HuH-7 (cell line): ENCODE data around the gene SPDYE1.
"Not testable (repeated sequence)": the region's sequence is repeated elsewhere in the genome, so short reads cannot be mapped to it uniquely, and the experiment has no call there.

ENCODE experiments used
- DNase-seq: peaks from one replicate; pipeline ENCODE4 v3.0.0; 2011; ENCODE audit warnings: low spot score

Gene SPDYE1

GRCh38 chr7:43992896-43993295 is 4.8 kb upstream of the SPDYE1 start:
- DNase-seq: not testable (repeated sequence)

- DNase-seq: not testable (repeated sequence)
Observed at GRCh38 chr7:43994681-43995080, 3.0 kb upstream of the SPDYE1 start.

GRCh38 chr7:44012081-44012480 is 14.4 kb downstream of the SPDYE1 start:
- DNase-seq: not testable (repeated sequence)

- DNase-seq: not testable (repeated sequence)
Observed at GRCh38 chr7:44015090-44015489, 17.4 kb downstream of the SPDYE1 start.

- peak; percentile 95 for DNase-seq
Observed at GRCh38 chr7:44018857-44019807, 21.4 kb downstream of the SPDYE1 start.

- DNase-seq: not testable (repeated sequence)
Observed at GRCh38 chr7:44019825-44020224, 22.1 kb downstream of the SPDYE1 start.

- DNase-seq: not testable (repeated sequence)
Observed at GRCh38 chr7:44022069-44022468, 24.4 kb downstream of the SPDYE1 start.

- not testable (repeated sequence) for DNase-seq
Observed at GRCh38 chr7:44022796-44023467, 25.2 kb downstream of the SPDYE1 start.

GRCh38 chr7:44029433-44029832 is 31.7 kb downstream of the SPDYE1 start:
- not testable (repeated sequence) for DNase-seq

- DNase-seq: not testable (repeated sequence)
Observed at GRCh38 chr7:44030029-44030428, 32.3 kb downstream of the SPDYE1 start.

- not testable (repeated sequence) for DNase-seq
Observed at GRCh38 chr7:44031319-44031718, 33.6 kb downstream of the SPDYE1 start.

- not testable (repeated sequence) for DNase-seq
Observed at GRCh38 chr7:44032031-44032430, 34.3 kb downstream of the SPDYE1 start.

GRCh38 chr7:44033971-44034844 is 36.5 kb downstream of the SPDYE1 start:
- not testable (repeated sequence) for DNase-seq

- DNase-seq: not testable (repeated sequence)
Observed at GRCh38 chr7:44036364-44036763, 38.7 kb downstream of the SPDYE1 start.

- not testable (repeated sequence) for DNase-seq
Observed at GRCh38 chr7:44037951-44038350, 40.3 kb downstream of the SPDYE1 start.

GRCh38 chr7:44038553-44038952 is 40.9 kb downstream of the SPDYE1 start:
- DNase-seq: not testable (repeated sequence)

- DNase-seq: peak; percentile 76
Observed at GRCh38 chr7:44038961-44039558, 41.4 kb downstream of the SPDYE1 start.

- not testable (repeated sequence) for DNase-seq
Observed at GRCh38 chr7:44039800-44040492, 42.2 kb downstream of the SPDYE1 start.

- DNase-seq: not testable (repeated sequence)
Observed at GRCh38 chr7:44040493-44040891, 42.8 kb downstream of the SPDYE1 start.

GRCh38 chr7:44042221-44042620 is 44.5 kb downstream of the SPDYE1 start:
- no peak for DNase-seq

- DNase-seq: no peak
Observed at GRCh38 chr7:44043902-44044301, 46.2 kb downstream of the SPDYE1 start.
